Natural killer cell (primary cell): ENCODE measurements around the gene CD200. TPM values are rescaled to one million over a fixed set of nuclear protein-coding genes. Genes with fewer than 3 reads are reported as not detected.

Experiments
- ATAC-seq, 3 donors: fragments of 150-1000 bp in 2 of 3; fragments of 200-7000 bp in 1 of 3; cut with Tn5 transposase; 1 replicate in 1 of 3; 2 replicates in 2 of 3; pipeline ENCODE4 v1.10.0; 2021; ENCODE audit warnings: mild to moderate bottlenecking in 2 of 3, moderate library complexity in 2 of 3
- DNase-seq, 2 donors: peaks; one replicate each; pipeline versions ENCODE4 v3.0.0 to v3.0.0-alpha.2; 2013 to 2021; ENCODE audit warnings: mixed read lengths in 1 of 2
- H3K27ac ChIP-seq: one replicate; pipeline ENCODE4 v1.5.1; 2013; ENCODE audit warnings: mild to moderate bottlenecking, low read length
- H3K27me3 ChIP-seq: one replicate; pipeline ENCODE4 v1.6.1; 2013; ENCODE audit warnings: low read length; ENCODE audit not compliant: control insufficient read depth, insufficient read depth
- H3K36me3 ChIP-seq: one replicate; pipeline ENCODE4 v1.6.1; 2013; ENCODE audit warnings: low read length; ENCODE audit not compliant: control insufficient read depth, insufficient read depth
- H3K4me1 ChIP-seq: one replicate; pipeline ENCODE4 v1.6.1; 2013; ENCODE audit warnings: low read length; ENCODE audit not compliant: control insufficient read depth, insufficient read depth
- H3K4me3 ChIP-seq: one replicate; pipeline ENCODE4 v1.5.1; 2013; ENCODE audit warnings: low read length
- H3K9me3 ChIP-seq: one replicate; pipeline ENCODE4 v1.6.1; 2013; ENCODE audit warnings: low read length; ENCODE audit not compliant: control insufficient read depth, insufficient read depth
- H3K27ac Mint-ChIP-seq, 2 donors: one replicate each; pipeline ENCODE4 v1.8.0; 2022; ENCODE audit warnings: mild to moderate bottlenecking in 2 of 2, mixed read lengths in 2 of 2, moderate library complexity in 1 of 2
- H3K27me3 Mint-ChIP-seq, 2 donors: one replicate each; pipeline ENCODE4 v1.8.0; 2022; ENCODE audit warnings: low read depth in 2 of 2, mixed read lengths in 2 of 2
- H3K36me3 Mint-ChIP-seq: one replicate; pipeline ENCODE4 v1.8.0; 2022; ENCODE audit warnings: mixed read lengths
- H3K4me1 Mint-ChIP-seq, 2 donors: one replicate each; pipeline ENCODE4 v1.8.0; 2022; ENCODE audit warnings: mixed read lengths in 2 of 2
- H3K4me3 Mint-ChIP-seq: one replicate; pipeline ENCODE4 v1.8.0; 2022; ENCODE audit warnings: mild to moderate bottlenecking, moderate library complexity, mixed read lengths
- H3K9me3 Mint-ChIP-seq, 2 donors: one replicate each; pipeline ENCODE4 v1.8.0; 2022; ENCODE audit warnings: mixed read lengths in 2 of 2
- WGBS: methylation state at CpG from one replicate; pipeline ENCODE4 v1.1.7; 2013; ENCODE audit warnings: missing lambda C conversion rate; ENCODE audit not compliant: insufficient coverage; 5-methylcytosine and 5-hydroxymethylcytosine counted together
- intact Hi-C: fragments of 100-400 bp; cut with micrococcal nuclease; formaldehyde crosslinking; loops from one replicate; pipeline ENCODE4 v1.14.2; 2022
- total RNA-seq, 4 donors: library from RNA; stranded (reverse); fragments of 120-200 nt in 1 of 4; gene quantifications; one replicate each; pipeline versions ENCODE4 v1.2.3 to v1.2.4, GENCODE V29; 2013 to 2022
- TF ChIP-seq, protein P1 (sequence below): fragments of 200-600 bp; IDR thresholded peaks from one replicate; pipeline ENCODE4 v1.8.0; 2022; ENCODE audit warnings: antibody characterized with exemption

Gene CD200
- total RNA-seq, 3 donors from 2014 or later (not counting 1 experiment from before 2014, with no cell fraction given): 0.35 TPM; not detected in 2

DNA sequence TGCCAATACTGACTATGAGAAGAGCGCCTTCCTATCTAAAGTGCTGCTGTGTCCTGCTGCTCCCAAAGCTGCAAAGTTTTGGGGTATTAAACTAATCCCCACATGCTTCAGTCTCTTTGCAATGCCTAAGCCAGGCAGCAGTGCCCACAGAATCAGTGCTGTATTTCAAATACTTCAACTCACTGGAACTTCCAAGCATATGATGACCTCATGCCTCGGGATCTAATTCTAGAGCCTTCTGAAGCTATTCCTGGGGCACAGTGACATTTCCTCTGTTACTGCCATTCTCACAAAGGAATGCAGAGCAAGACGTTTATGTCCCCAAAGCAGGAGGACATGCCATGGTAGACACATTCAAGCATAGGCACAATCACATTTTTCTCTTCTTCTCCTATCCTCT is 78.5 kb downstream of the CD200 start:
- TF ChIP-seq, protein P1, sequence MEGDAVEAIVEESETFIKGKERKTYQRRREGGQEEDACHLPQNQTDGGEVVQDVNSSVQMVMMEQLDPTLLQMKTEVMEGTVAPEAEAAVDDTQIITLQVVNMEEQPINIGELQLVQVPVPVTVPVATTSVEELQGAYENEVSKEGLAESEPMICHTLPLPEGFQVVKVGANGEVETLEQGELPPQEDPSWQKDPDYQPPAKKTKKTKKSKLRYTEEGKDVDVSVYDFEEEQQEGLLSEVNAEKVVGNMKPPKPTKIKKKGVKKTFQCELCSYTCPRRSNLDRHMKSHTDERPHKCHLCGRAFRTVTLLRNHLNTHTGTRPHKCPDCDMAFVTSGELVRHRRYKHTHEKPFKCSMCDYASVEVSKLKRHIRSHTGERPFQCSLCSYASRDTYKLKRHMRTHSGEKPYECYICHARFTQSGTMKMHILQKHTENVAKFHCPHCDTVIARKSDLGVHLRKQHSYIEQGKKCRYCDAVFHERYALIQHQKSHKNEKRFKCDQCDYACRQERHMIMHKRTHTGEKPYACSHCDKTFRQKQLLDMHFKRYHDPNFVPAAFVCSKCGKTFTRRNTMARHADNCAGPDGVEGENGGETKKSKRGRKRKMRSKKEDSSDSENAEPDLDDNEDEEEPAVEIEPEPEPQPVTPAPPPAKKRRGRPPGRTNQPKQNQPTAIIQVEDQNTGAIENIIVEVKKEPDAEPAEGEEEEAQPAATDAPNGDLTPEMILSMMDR: no peak
- Histone ChIP-seq H3K4me1 (peaks cover 5% of the 10 kb centered on the region), H3K27me3 (no peaks in the 10 kb centered on the region), H3K9me3 (no peaks in the 10 kb centered on the region), H3K36me3 (no peaks in the 10 kb centered on the region), H3K4me3 (no peak overlapping the region), H3K27ac (no peak overlapping the region)
- ATAC-seq (no peak), DNase-seq (no peak)
- Mint-ChIP-seq H3K36me3 (no peaks in the 10 kb centered on the region), H3K9me3 (no peaks in the 10 kb centered on the region), H3K4me1 (peaks cover 0 to 8% of the 10 kb centered on the region in 2 donors), H3K27me3 (peaks cover 0 to 2% of the 10 kb centered on the region in 2 donors), H3K4me3 (no peak overlapping the region), H3K27ac (no peak overlapping the region)
- WGBS: 89% methylated on average over 3 of the region's 3 CpGs
- intact Hi-C loops: no loop called here

Other genes starting within 250 kb of the CD200 start
- under 1 TPM in 2 of 3 donors, not detected in 1; 0.42 to 0.90 TPM for gene C3orf52, start 246.8 kb upstream of the CD200 start, total RNA-seq
- 1 to 10 TPM in 2 of 3 donors, under 1 TPM in 1; 0.59 to 3.0 (median 1.1) TPM for gene GCSAM, start 199.9 kb upstream of the CD200 start, total RNA-seq
- gene SLC9C1, start 38.9 kb upstream of the CD200 start, total RNA-seq: not detected
- gene BTLA, start 166.3 kb downstream of the CD200 start, total RNA-seq: 1 to 10 TPM in 1 of 3 donors, under 1 TPM in 2; 0.56 to 4.0 (median 0.59) TPM
- 10 to 100 TPM; 49.4 to 53.6 (median 52.0) TPM for gene ATG3, start 228.8 kb downstream of the CD200 start, total RNA-seq
- 10 to 100 TPM; 10.5 to 17.4 (median 11.2) TPM for gene SLC35A5, start 228.9 kb downstream of the CD200 start, total RNA-seq